OCI-LY1 (cell line): ENCODE measurements around the gene KRT2.

Source experiments
- CTCF ChIP-seq: fragments of 200-600 bp; sonication (generic), shearing (Covaris generic); IDR thresholded peaks from 2 replicates; pipeline ENCODE4 v1.5.1; 2017; ENCODE audit warnings: mild to moderate bottlenecking, antibody characterized with exemption, low read length, moderate library complexity, mixed read lengths
- EZH2 ChIP-seq: fragments of 200-600 bp; sonication (generic), shearing (Covaris generic); IDR thresholded peaks from 2 replicates; pipeline ENCODE4 v1.8.0; 2017; ENCODE audit warnings: borderline replicate concordance, mixed run types, mild to moderate bottlenecking, antibody characterized with exemption, low read length, moderate library complexity, mixed read lengths

- TF ChIP-seq CTCF = no peak
- no peak for TF ChIP-seq EZH2
Measured at GRCh38 chr12:52600475-52600874, 51.5 kb downstream of the KRT2 start.
